AG08395 (cell line): ENCODE measurements around the gene NECTIN1.
"Not testable (repeated sequence)": the region's sequence is repeated elsewhere in the genome, so short reads cannot be mapped to it uniquely, and the experiment has no call there.

Experiments
- DNase-seq: peaks from one replicate; pipeline ENCODE4 v3.0.0; 2012; ENCODE audit warnings: mixed read lengths, low spot score

The NECTIN1 gene

GRCh38 chr11:119616586-119617339 lies 112.2 kb downstream of the NECTIN1 start:
- DNase-seq, result no peak

DNA sequence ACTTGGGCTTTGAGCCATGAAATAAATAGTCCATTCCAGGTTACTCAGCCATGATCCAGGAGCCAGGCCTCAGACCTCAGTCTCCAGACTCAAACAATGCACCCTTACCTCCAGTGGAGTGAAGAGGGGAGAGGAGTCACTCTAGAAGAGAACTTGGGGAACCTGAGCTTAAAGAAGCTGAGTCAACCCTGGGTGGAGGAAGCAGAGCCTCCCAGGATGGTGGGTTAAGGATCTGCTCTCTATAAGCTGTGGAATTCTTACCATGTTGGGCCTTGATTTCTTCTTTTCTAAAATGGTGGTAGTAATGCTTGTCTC lies 113.2 kb downstream of the NECTIN1 start:
- DNase-seq, result no peak

DNA sequence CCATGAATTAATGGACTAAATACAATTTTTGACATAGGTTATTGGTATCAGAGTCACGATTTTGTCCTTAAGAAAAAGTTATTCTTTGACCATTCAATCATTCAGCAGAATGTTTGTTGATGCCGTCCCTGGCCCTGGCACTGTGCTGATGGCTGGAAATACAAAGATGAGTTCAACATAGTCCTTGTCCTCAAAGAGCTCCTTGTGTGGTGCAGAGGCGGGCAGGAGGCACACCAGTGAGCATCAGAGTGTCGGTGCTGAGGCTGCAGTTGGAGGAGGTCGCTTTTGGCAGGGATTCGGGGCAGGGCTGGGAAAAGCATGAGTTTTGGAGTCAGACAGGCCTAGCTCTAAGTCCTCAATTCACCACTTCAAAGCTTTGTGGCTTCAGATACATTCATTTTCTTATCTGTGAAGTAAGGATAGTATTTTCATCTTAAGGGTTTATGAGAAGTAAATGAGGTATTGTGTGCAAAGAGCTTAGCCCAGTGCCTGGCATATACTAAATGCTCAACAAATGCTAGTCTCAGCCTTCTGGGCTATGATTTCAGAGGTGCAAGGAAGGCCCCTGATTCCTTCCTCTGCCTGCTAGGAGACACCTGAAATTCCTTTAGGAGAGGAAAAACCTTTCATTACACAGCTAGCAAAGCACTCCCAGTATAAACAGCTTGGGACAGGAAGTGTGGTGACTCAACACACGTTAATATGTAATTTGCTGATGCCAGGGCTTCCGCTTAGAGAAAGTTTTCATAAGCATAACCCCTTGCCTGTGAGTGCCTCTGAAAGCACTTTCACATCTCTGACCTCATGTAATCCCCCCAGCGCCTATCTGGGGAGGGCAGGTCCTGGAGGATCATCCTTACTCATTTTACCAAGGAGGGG lies 113.8 kb downstream of the NECTIN1 start:
- DNase-seq, result peak; percentile 63

- DNase-seq, result no peak
Measured at GRCh38 chr11:119614222-119615002, 114.6 kb downstream of the NECTIN1 start.

DNA sequence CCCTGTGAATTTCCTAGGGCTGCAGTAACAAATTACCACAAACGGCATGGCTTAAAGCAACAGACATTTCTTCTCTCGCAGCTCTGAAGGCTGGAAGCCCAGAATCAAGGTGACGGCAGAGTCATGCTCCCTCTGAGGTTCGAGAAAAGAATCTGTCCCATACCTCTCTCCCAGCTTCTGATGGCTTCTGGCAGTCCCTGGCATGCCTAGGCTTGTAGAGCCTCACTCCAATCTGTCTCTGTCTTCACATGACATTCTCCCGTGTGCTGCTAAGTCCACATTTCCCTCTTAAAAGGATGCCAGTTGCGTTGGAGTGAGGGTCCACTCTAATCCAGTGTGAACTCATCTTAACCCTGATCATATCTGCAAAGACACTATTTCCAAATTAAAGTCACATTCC lies 116.2 kb downstream of the NECTIN1 start:
- DNase-seq, result no peak

- DNase-seq, result no peak
Measured at GRCh38 chr11:119610836-119611426, 118.1 kb downstream of the NECTIN1 start.

DNA sequence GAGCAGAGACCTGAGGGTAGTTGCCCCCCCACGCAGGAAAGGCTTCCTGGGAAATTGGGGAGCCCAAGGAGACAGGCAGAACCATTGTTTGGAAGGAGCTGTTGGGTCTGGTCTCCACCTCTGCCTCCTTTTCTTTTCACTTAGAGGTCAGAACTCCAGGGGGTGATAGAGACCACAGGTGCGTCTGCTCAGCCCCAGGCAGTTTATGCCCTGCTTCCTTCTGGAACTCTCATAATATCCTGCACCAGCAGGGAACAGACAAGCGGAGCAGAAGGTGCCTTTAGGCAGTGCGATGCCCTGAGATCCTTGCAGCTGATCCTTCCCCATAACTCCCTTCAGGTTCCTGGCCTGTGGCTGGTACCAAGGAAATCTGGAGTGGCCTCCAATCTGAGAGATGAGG lies 120.2 kb downstream of the NECTIN1 start:
- no peak for DNase-seq

DNA sequence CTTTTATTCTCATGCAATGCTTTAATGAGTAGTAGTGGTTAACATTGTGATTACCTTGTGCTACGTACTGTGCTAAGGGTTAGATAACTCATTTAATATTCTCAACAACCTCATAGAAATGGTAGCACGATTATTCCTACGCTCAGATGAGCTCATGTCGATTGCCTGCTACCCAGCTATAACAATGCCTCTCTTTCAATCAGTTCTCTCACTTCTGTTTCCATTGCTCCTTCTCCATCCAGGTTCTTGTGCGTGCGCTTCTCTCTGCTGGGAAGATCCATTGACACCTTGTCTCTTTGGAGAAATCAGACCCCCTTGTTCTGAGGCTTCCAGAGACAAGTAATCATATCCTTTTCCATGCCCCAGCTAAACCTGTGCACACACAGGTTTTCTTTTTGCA lies 120.8 kb downstream of the NECTIN1 start:
- DNase-seq, result no peak

GRCh38 chr11:119607726-119608125 lies 121.3 kb downstream of the NECTIN1 start:
- no peak for DNase-seq

- DNase-seq, result no peak
Measured at GRCh38 chr11:119605137-119605665, 123.8 kb downstream of the NECTIN1 start.

DNA sequence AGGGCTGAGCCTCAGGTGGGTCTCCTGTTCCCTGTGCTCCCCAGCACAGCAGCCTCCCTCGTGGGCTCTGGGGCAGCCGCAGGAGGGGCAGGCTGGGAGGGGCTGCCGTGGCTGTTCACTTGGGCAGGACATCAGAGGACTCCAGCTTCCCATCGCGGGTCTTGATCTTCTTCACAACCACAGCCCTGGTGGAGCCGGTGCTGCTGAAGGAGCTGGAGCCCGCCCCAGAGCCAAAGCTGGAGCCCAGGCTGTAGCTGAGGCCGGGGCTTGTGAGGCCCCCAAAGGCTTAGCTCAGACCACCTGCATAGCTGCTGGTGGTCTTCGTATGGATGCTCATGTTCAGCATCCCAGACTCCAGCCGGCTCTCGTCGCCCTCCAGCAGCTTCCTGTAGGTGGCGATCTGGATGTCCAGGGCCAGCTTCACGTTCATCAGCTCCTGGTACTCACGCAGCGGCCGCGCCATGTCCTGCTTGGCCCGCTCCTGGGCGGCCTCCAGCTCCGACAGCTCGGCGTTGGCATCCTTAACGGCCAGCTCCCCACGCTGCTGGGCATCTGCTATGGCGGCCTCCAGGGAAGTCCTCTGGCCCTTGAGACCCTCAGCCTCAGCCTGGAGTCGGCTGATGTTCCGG lies 126.1 kb downstream of the NECTIN1 start:
- no peak for DNase-seq

DNA sequence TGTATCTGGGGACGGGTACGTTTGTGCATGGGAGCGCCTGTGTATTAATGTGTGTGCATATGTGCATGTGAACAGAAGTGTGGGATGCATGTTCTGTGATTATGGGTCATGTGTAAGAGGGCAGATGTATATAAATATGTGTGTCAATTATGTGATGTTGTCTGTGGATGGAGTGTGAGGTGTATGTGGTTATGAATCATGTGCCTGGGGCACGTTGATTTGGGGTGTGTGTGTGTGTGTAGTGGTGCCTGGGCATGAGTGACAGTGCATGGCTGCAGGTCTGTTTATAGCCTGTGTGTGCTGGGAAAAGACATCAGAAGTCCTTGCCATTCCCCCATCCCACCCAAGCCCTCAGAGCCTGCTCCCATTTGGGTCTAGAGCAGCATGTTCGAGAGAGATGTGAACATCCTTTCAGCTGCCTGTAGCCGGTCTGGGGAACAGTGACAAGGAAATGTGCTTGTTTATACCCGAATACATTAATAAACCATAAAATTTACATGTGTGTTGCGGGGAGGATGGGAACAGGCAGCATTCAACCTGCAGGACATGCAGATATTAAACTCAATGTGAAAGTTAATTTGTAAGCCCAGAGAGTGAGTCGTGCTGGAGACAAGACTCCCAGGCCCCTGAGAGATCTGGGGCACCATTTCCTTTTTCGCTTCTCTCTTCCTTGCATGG lies 129.0 kb downstream of the NECTIN1 start:
- DNase-seq, result no peak

GRCh38 chr11:119595941-119596340 lies 133.1 kb downstream of the NECTIN1 start:
- DNase-seq, result not testable (repeated sequence)

GRCh38 chr11:119594639-119595249 lies 134.3 kb downstream of the NECTIN1 start:
- peak; percentile 54 for DNase-seq

DNA sequence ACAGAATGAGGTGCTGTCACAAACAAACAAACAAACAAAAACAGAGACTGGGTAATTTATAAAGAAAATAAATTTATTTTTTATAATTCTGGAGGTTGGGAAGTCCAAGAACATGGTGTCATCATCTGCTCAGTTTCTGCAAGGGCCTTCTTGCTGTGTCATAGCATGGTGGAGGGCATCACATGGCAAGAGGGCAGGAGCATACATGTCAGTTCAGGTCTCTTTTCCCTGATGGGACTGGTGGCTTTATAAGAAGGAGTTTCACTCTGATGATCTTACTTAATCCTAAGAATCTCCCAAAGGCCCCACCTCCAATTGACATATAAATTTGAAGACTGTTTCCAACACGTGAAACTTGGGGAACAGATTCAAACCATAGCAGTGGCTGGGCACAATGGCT lies 135.7 kb downstream of the NECTIN1 start:
- no peak for DNase-seq

- DNase-seq, result no peak
Measured at GRCh38 chr11:119592642-119593041, 136.4 kb downstream of the NECTIN1 start.

- no peak for DNase-seq
Measured at GRCh38 chr11:119591836-119592310, 137.1 kb downstream of the NECTIN1 start.

- no peak for DNase-seq
Measured at GRCh38 chr11:119590651-119591351, 138.2 kb downstream of the NECTIN1 start.

DNA sequence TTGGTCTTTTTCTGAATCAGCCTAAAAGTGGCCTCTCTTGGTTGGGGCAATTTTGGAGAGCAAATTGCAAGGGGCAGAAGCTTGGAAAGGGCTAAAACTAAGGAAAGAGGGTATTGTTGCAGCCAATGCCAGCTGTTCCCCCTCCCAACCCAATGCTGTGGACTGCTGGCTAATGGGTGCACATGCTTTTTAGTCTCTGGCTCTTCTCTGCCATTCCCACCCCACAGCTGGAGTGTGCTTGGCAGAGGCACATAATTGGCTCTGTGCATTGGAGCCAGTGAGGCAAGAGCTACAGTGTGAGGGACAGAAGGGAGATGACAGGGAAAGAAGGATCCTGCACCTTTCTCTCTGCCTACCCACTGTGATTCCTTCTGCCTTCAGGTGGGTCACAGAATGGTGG lies 140.0 kb downstream of the NECTIN1 start:
- no peak for DNase-seq
